GM20431 (cell line): ENCODE measurements around the gene NPEPPS.
"Not testable (repeated sequence)": the region's sequence is repeated elsewhere in the genome, so short reads cannot be mapped to it uniquely, and the experiment has no call there.

Experiments used
- in situ Hi-C: fragments of 300-500 bp; cut with MseI, MboI; formaldehyde crosslinking; loops from one replicate; pipeline ENCODE4 v1.15.0; 2020; ENCODE audit warnings: low sequenced_read_pairs; ENCODE audit not compliant: unreplicated experiment

The NPEPPS gene

GRCh38 chr17:47530557-47531232 is at the start of gene NPEPPS:
NPEPPS (plus strand) TSS chr17:47531108; CDS start chr17:47531301, 193 bp downstream.
- in situ Hi-C loops = not testable (repeated sequence)

- in situ Hi-C loops = loop anchor here (25.0 kb wide), 1 partner anchor 120 kb away; no protein-coding TSS in a partner anchor
These were observed 39.1 kb upstream of the NPEPPS start for GRCh38 chr17:47491841-47492212.

- in situ Hi-C loops = loop anchor here (25.0 kb wide), 1 partner anchor 113 kb away; no protein-coding TSS in a partner anchor
These were observed 31.8 kb upstream of the NPEPPS start for GRCh38 chr17:47499074-47499473.

- in situ Hi-C loops = loop anchor here (25.0 kb wide), 1 partner anchor 113 kb away; no protein-coding TSS in a partner anchor
These were observed 31.4 kb upstream of the NPEPPS start for GRCh38 chr17:47499494-47499893.

- in situ Hi-C loops = not testable (repeated sequence)
These were observed 30.3 kb upstream of the NPEPPS start for GRCh38 chr17:47500620-47501019.

GRCh38 chr17:47502122-47502731 is 28.7 kb upstream of the NPEPPS start:
- in situ Hi-C loops = not testable (repeated sequence)

GRCh38 chr17:47502776-47503455 is 28.0 kb upstream of the NPEPPS start:
- in situ Hi-C loops = not testable (repeated sequence)

GRCh38 chr17:47511701-47512146 is 19.2 kb upstream of the NPEPPS start:
- in situ Hi-C loops = not testable (repeated sequence)

GRCh38 chr17:47513301-47513700 is 17.6 kb upstream of the NPEPPS start:
- in situ Hi-C loops = not testable (repeated sequence)

- in situ Hi-C loops = not testable (repeated sequence)
These were observed 12.0 kb upstream of the NPEPPS start for GRCh38 chr17:47518880-47519279.

GRCh38 chr17:47519365-47519764 is 11.5 kb upstream of the NPEPPS start:
- in situ Hi-C loops = not testable (repeated sequence)

GRCh38 chr17:47520279-47520678 is 10.6 kb upstream of the NPEPPS start:
- in situ Hi-C loops = not testable (repeated sequence)

- in situ Hi-C loops = not testable (repeated sequence)
These were observed 9.5 kb upstream of the NPEPPS start for GRCh38 chr17:47521434-47521833.

GRCh38 chr17:47522341-47522740 is 8.6 kb upstream of the NPEPPS start:
- in situ Hi-C loops = not testable (repeated sequence)

GRCh38 chr17:47531233-47531820 is 419 bp downstream of the NPEPPS start:
- in situ Hi-C loops = not testable (repeated sequence)

- in situ Hi-C loops = not testable (repeated sequence)
These were observed 8.2 kb downstream of the NPEPPS start for GRCh38 chr17:47539085-47539484.

GRCh38 chr17:47541676-47542075 is 10.8 kb downstream of the NPEPPS start:
- in situ Hi-C loops = not testable (repeated sequence)

- in situ Hi-C loops = not testable (repeated sequence)
These were observed 13.4 kb downstream of the NPEPPS start for GRCh38 chr17:47544327-47544726.

- in situ Hi-C loops = not testable (repeated sequence)
These were observed 23.8 kb downstream of the NPEPPS start for GRCh38 chr17:47554733-47555132.

- in situ Hi-C loops = not testable (repeated sequence)
These were observed 25.2 kb downstream of the NPEPPS start for GRCh38 chr17:47556108-47556507.
